Activated T-cell treated with anti-CD3 and anti-CD28 coated beads for 1 hour (primary cell): ENCODE results near the gene NEK7.
A peak's percentile ranks its signal among the peaks of the same experiment; 100 is the strongest.

Experiments used
- DNase-seq: peaks from one replicate; pipeline ENCODE4 v3.0.0-alpha.2; 2020; ENCODE audit warnings: low read depth

NEK7 gene

DNA sequence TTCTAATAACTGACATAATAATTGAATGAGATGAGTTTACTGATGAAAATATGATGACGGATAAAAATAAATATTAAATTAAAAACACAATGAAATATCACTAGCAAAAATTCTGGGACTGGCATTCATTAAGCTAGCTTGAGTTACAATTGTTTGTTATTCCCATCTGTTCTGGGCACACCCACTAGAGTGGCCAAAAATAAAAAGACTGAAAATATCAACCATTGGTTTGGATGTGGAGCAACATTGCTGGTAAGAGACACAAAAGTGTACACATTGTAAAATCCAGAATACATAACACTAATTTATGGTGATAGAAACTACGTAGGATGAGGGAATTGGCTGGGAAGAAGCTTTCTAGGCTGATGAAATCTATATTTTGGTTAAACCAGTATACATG lies 9.6 kb upstream of the NEK7 start:
- DNase-seq, result no peak

DNA sequence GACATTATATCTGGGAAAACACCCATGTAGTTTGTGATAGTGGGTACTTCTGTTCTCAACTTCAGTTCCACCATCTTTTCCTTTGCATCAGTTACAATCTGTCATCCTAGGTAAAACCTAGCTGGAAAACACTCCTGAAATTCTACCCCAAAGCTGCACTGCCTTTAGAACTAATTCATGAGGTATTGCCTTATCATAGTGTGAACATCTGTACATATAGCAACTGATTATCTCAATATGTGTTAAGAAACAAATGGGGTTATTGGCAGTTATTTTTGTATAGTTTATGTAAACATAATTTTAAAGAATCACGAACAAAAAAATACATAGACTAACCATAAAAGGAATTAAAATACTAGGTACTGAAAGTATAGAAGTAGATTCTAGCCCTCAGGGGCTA lies 6.4 kb upstream of the NEK7 start:
- no peak for DNase-seq

DNA sequence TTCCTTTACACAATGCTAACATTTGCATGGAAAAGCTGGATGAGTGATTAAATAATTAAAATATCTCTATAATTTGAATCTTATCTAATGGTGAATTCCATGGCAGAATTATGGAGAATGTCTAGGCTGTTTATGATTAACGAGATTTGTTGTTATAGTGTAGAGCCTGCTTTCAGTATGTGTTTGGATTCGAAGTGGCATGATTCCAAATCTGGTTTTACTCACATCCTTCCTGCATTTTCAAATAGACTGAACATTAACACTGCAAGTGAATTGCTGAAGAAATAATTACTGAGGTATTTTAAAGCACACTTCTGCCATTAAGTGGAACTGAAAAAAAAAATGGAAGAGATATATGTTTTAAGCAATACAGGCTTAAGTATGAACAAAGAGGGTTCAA lies 5.1 kb upstream of the NEK7 start:
- DNase-seq, result no peak

DNA sequence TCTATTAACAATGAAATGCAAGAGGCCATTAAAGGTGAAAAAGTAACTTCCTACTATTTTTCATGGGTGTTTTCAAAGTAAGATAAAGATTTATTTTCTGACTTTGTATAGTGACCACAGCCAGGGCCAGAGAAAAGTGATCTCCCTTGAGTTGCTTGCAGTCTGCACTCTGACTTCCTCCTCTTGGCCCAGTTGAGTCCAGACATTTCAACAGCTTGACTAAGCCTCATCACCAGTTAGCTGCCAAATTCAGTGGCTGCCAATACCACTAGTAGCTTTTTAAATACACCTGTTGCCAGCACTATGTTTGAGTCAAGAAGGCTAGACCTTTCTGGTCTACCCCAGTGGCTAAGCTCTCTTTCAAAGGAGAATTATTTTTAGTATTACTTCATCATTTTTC lies 3.7 kb upstream of the NEK7 start:
- no peak for DNase-seq

DNA sequence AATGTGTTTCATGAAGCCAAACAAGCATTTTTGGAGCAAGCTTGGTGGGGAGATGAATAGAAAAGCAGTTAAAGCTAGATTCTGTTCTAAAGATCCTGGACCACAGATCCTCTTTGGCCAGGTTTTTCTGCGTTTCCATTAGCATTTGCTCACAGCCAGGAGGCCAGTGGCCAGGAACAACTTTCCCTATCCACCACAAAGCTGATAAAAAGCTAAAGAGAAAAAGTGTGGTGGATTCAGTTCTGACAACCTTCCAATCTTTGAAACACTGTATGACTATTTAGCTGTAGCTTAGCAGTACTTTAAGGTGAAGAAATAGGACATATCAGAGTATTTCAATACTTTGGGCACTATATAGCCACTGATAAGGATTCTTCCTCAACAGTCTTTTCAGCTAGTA lies 3.0 kb upstream of the NEK7 start:
- no peak for DNase-seq

DNA sequence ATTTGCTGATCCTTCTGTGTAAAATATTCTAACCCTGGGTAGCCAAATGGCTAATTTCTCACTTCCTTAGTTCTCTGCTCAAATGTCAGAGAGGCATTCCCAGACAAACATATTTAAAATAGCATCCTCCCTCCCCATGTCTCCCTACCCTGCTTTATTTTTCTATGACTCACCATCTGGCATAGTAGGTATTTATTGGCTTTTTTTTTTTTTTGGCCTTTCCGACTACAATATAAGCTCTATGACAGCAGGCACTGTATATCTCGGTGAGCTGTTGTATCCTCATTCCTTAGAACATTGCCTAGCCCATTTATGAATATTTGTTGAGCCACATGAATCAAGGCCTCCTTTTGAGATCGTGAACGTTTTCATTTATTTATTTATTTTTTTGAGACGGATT lies 1.5 kb upstream of the NEK7 start:
- no peak for DNase-seq

DNA sequence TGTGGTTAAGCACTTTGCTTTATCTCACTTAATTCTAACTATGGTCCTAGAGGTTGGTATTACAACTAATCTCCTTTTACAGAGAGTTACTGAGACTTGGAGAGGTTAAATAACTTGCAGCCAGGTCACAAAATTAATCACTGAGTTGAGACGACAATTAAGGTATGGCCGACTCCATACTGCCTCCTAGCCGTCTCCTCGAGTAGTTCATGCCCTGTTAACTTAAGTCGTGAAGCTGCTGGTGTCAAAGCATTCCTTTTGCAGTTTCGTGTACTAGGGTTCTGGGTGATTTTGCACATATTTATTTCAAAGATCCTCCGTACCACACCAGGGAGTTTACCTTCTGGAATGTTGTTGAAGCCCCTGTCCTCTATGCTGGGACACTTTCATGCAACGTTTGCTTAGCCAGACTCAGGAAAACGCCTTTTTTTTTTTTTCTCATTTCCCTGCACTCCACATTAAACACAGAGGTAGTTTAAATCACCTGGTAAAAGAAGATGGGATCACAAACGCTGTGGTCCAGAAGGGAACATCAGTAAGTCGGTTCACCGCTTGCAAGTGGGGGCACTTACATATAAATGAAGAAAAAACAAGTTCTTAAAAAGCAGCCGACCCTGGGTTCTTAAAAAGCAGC lies 570 bp upstream of the NEK7 start:
- peak; percentile 40 for DNase-seq

DNA sequence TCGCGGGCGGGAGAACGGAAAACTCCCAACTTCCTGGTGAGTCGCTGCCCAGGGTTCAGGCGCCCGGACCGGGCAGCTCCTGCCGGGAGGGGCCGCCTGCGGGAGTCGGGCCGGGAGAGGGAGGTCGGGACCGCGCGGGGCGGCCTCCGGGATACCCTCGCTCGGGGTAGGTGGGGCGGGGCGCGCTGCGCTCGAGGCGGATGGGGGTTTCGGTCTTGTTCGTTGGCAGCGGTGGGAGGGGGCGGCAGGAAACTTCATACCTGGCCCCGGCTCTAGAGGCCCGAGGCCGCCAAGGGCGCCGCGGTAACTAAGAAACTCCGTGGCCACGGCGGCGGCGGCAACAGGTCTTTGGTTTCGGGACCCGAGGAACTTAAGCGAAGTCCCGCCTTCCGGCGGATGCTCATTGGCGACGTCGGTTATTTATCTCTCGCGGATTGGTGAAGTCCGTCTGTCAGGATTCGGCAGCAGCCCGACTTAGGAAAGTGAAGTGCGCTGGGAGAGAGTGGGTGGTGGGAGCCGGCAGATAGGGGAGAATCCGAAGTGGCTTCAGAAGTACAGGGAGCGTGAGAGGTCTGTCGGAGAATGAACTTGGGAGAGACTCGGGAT lies 546 bp downstream of the NEK7 start:
- DNase-seq, result peak; percentile 60

DNA sequence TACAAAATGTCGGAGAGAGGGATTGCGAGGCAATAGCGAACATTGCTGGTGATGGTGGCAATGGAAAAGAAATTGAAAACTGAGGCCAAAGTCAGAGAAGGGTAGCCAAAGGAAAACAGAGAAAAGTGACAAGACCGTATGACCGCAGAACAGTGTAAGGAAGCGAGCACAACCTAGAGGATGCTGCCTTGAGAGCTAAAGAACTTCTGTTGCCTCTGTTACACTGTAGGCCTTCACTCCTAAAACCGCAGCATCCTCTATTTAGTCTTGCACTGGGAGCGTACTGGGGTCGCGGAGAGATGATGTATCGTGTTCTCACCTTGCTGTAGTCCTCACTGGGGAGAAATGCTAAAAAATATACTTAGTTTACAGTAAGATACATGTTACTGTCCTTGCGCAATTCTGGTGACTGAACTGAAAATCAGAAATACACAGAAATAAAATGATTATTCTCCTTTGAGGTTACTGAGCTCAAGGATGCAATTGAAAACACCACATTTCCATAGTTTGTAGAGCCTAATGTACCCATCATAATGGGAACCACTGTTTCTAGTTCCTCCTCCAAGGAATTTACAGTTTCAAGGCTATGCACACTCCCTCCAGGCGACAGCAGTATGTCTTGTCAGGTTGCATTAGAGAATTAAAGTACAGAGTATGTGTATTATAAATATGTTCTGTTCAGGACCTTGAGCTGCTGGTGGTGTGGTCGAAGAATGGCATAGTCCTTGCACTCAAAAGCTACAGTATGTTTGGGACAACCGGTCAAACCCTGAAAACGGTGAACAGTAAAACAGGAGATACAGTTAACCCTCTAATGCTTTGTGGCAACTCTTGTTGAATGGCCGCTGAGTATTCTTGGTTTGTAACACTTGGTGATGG lies 1.3 kb downstream of the NEK7 start:
- DNase-seq, result no peak

DNA sequence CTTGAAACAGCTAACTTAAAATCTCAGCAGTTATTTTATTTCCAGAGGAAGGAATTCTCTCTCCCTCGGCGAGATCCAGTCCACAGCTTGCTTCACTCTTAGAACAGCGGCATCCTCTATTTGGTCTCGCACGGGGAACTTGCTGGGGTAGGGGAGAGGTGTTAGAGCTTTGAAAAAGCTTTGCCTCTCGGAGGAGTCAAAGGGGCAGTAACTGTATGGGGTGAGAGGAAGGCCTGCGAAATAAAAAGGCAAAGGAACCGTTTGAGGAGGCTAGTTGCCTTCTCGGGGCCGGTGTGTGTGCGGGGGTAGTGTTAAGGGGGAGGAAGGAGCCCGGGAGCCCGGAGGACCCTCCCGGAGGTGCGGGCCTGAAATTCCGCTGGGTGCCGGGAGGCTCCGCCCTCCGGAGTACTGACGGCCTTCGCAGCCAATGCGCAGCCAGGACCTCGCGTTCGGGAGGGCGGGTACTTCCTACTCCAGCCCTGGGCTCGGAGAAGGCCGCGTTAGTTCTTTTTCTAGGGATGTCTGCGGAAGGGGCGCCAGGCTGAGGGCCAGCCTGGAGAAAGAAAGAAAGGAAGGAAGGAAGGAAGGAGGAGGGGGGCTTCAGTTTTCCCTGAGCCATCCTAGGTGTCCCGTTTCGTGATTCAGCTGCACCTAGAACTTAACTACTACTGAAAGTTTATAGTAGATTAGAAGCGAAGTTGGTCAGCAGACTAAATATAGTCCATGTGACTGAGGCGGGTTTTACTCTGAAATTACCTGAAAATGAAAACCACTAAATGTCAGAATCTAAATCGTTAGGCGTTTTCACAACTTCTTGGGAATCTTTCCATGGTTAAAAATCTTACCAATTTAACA lies 2.2 kb downstream of the NEK7 start:
- peak; percentile 74 for DNase-seq

DNA sequence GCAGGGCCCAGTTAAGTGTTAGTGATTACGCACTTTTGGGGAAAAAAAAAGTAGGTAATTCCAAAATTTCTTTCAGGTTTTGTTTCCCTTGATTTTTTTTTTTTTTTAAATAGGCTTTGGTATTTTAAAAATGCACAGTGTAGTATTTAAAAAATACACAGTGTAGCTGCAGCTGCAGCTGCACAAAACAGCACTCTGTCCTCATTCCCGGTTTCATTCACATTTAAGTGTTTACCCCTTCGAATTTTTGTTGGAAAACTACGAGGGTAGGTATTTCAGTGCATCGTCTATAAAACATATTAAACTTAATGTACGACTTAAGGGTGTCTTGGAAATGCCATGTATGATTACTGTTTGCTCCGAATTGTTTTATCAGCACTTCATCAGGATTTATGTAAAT lies 3.4 kb downstream of the NEK7 start:
- DNase-seq, result no peak

DNA sequence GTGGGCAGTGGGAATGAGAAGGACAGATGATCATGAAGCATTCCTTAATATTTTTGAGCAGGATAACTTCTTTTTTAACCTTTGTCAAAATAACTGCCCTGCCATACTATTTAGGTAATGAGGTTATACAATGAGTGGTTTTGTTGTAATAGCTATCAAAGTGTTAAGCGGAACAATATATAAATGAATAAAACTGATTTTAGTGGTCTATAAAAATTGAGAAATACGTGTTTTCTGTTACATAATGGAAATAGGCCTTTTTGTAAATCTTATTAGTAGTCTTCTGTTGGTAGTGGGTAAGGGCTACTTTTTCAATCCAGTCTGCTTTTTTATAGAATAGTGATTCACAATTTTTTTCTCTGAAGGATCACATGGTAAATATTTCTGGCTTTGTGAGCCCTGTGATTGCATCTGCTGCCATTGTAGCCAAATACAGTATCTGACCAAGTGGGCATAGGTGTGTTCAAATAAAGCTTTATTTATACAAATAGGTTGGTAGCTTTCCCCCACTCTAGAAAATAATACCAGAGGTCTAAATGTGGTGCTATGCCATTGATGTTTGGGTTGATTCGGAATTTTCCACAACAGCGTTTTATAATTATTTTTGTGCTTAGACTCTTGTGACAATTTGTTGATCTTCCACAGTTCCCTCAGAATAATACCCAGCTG lies 4.3 kb downstream of the NEK7 start:
- no peak for DNase-seq

DNA sequence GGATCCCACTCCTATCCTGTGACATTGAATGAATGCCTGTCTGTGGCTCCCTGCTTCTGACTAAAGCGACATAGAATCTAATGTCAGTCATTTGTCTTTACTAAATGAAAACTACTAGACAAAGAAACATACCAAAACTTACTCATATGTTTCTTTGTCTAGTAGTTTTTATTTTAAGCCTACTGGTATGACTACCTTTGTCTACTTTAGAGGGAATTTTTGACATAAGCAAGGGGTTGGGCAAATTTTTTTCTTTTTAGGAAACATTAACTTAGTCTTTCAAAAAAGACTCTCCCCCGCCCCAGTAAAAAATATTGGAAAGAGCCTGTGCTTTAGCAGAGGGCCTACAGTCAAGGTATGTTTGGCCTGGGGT lies 4.9 kb downstream of the NEK7 start:
- DNase-seq, result no peak

DNA sequence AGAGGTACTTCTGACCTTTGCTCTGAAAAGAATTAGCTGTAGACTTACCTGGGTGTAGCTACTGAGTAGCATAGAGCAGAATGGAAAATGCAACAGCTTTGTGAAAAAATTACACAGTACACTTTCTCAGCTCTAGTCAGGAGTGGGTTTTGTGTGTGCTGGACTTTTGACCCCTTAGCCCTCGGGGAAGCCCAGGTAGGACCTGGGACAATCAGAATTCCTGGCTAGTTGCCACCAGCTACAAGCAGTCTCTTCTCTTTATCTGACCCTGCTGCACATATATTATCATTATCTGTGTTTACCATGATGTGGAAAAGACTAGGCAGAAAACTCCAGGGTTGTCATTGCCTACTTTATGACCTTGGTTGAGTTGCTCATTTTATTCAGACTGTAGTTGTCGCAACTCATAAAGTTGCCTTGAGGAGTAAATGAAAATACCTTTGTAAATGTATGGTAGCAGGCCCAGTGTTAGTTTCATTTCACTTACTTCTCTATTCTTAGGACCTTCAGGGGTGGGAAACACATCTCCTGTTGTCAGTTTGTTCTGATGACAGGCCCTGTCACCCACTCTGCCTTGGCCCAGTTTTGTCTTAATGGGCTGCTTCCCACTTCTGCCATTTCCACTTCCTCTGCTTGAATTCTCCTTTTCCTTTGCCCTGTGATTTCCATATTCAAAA lies 5.4 kb downstream of the NEK7 start:
- no peak for DNase-seq

DNA sequence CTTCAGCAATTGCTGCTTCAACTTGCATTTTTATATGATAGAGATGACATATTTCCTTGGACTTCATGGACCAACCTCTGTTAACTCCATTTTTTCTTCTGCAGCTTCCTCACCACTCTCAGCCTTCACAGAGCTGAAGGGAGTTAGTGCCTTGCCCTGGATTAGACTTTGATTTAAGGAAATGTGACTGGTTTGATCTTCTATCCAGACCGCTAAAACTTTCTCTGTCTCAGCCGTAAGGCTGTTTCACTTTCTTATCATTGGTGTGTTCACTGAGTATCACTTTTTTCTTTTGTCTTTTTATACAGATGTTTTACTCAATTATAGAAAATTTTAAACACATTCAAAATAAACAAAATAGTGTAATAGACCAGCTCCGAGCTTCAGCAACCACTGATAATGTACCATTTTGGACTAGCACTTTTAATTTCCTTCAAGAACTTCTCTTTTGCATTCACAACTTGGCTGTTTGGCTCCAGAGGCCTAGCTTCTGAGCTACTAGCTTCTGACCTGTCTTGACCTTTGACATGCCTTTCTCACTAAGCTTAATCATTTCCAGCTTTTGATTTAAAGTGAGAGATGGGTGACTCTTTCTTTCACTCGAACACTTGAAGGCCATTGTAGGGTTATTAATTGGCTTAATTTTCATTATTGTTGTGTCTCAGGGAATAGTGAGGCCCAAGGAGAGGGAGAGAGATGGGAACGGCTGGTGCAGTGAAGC lies 9.3 kb downstream of the NEK7 start:
- DNase-seq, result no peak

DNA sequence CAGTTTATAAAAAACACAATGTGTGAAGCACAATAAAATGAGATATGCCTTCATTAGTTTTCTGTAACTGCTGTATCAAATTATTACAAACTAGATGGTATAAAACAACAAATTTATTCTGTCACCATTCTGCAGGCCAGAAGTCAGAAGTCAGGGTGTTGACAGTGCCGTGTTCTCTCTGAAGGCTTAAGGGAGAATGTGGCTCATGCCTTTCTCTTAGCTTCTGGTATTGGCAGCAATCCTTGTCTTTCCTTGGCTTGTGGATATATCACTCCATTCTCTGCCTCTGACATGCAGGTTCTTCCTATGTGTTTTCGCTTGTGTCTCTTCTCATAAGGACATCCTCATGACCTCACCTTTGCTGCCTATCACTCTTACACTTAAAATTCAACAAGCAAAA lies 10.1 kb downstream of the NEK7 start:
- DNase-seq, result no peak

DNA sequence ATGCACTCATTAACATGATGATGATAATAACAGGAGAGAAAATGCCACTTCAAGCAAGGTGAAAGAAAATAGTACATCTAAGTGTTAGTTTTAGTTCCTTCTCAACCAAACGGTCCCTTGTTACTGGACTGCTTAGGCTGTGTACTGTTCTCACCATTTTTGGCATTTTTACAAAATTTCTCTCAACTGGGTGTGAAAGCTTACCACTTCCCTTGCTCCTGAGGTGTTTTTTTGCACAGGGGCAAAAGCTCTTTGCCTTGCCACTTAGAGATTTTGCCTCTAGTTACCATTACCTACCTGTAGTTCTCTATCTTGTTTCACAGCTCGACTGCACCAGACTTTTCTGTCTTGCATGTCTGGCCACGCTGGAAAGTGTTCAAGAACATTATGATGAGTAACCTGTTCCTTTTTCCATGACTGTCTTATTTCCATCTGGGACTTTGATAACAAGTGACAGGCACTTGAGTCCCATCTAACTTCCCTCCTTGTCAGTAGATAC lies 10.7 kb downstream of the NEK7 start:
- DNase-seq, result no peak

DNA sequence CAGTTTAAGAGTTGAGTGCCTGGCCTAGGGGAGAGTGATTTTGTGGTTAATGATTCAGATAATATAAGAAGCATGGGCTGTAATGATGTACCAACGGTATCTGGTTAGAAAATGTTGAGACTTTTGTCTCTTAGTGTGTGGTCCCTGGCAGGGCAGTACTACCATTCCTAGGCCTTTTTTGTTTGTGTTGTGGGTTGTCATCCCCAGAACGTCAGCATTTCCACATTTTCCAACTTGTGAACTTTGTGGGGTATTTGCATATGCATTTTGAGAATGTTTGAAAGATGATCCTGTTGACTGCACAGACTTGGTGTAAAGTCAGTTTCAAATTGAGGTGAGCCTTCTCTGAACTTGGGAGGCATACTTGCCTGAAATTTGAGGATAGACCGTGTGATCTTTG lies 11.4 kb downstream of the NEK7 start:
- DNase-seq, result no peak

DNA sequence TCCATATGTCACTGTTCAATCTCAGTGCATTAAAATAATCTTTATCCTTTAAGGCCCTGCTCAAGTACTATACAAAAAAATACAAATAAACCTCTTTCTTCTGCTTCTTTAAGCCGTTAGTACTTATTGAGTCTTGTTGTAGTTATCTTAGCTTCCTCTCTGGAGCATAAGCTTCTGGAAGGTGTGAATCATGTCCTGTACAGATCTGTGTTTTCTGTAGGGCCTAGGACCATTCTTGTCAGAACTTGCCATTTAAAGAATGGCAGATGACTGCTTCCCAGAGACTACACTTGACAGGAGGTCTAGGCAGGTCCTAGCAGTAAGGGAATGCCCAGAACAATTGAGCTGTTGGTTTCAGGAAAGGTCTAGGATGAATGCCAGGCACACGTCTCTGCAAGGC lies 12.9 kb downstream of the NEK7 start:
- no peak for DNase-seq
